Measurements from ENCODE around the gene ERBB2. TPM values are rescaled to one million over a fixed set of nuclear protein-coding genes. Genes with fewer than 3 reads are reported as not detected.

Gene ERBB2
- total RNA-seq, 1 donor from 2014 or later: 52.1 TPM

DNA sequence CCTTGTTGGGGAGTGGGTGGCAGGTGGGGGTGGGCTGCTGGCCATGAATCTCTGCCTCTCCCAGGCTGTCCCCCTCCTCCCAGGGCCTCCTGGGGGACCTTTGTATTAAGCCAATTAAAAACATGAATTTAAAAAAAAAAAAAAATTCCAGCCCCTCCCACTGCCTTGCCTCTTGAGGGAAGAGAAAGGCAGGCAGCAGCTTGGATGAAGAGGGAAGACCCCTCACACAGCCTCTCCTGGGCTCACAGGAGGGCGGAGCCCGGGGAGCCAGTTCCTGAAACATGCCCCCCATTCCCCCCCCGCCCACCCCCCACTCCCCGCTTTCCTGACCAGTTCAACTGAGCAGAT, 36.5 kb upstream of the ERBB2 start:
- H3K36me3 ChIP-seq: peaks cover 0 to 28% of the 10 kb centered on the region in 2 donors
- no peak for DNase-seq (ENCODE audit: extremely low spot score in 2 of 2)
- H3K4me3 ChIP-seq: no peak overlapping the region
- intact Hi-C loops (cut with DNase I): no loop called here
- no peaks in the 10 kb centered on the region for H3K9me3 ChIP-seq
- no peaks in the 10 kb centered on the region for H3K27me3 ChIP-seq
- H3K27ac ChIP-seq: peak overlapping the region; percentile 6
- peaks cover 71% of the 10 kb centered on the region for H3K4me1 ChIP-seq
- TF ChIP-seq POLR2A (IDR thresholded peaks at IDR 0.05) (no peak), CTCF (IDR thresholded peaks at IDR 0.05) (no peak), POLR2AphosphoS5 (IDR thresholded peaks at IDR 0.05; ENCODE audit: insufficient read depth in 1 of 2, low read depth in 1 of 2) (no peak)

- Histone ChIP-seq H3K27me3 (no peaks in the 10 kb centered on the region), H3K4me1 (peaks cover 77% of the 10 kb centered on the region), H3K36me3 (peaks cover 0 to 26% of the 10 kb centered on the region in 2 donors), H3K27ac (no peak overlapping the region), H3K9me3 (no peaks in the 10 kb centered on the region), H3K4me3 (no peak overlapping the region)
- TF ChIP-seq CTCF (IDR thresholded peaks at IDR 0.05) (no peak), POLR2A (IDR thresholded peaks at IDR 0.05) (no peak), POLR2AphosphoS5 (IDR thresholded peaks at IDR 0.05; ENCODE audit: insufficient read depth in 1 of 2, low read depth in 1 of 2) (no peak)
- no peak for DNase-seq (ENCODE audit: extremely low spot score in 2 of 2)
- intact Hi-C loops (cut with DNase I): no loop called here
These were observed 35.9 kb upstream of the ERBB2 start for GRCh38 chr17:39663688-39664580.

DNA sequence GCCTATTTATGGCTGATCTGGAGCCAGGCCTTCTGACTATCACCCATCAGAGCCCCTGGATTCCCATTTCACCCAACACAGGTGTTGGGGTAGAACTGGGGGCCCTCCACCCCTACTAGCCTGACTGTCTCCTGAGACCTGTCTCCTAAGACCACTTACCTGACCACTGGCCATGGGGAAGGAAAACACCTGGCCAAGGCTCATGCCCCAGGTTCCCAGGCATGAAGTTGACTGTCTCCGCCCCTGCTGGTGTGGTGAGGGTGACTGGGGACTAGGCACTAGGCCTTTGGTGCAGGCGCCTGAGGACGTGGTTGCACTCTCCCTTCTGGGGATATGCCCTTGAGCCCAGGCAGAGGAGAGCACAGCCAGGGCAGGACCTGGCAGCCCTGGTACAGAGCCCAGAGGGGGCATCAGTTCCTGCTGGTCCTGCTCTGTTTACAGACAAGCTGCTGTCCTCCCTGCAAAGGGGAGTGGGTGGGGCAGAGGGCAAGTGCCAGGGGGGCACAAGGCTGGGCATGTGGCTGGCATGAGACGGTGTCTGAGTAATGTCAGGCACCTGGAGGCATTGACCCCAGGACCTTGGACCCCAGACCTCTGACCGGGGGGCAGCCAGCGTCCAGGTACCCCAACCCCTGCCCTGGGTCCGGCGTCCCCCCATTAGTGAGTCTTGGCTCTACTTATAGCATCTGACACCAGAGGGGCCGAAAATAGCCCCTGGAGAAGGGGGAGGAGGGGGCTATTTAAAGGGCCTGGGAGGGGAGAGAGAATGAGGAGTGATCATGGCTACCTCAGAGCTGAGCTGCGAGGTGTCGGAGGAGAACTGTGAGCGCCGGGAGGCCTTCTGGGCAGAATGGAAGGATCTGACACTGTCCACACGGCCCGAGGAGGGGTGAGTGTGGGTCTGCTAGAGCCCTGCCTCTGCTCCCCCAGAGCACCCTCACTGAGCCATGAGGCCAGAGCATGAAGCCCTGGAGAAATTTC, 35.0 kb upstream of the ERBB2 start, which contains the start of gene TCAP:
TSS of gene TCAP (plus strand) at position 769 of the 981 bp plus-strand sequence. CDS start at position 780, 11 bp downstream.
- intact Hi-C loops (cut with DNase I): loop anchor here (5.0 kb wide), 1 partner anchor 33 kb away; no protein-coding TSS in a partner anchor
- Histone ChIP-seq H3K4me1 (peaks cover 77% of the 10 kb centered on the region), H3K27ac (peak within 1 kb of the TSS; percentile 54)

DNA sequence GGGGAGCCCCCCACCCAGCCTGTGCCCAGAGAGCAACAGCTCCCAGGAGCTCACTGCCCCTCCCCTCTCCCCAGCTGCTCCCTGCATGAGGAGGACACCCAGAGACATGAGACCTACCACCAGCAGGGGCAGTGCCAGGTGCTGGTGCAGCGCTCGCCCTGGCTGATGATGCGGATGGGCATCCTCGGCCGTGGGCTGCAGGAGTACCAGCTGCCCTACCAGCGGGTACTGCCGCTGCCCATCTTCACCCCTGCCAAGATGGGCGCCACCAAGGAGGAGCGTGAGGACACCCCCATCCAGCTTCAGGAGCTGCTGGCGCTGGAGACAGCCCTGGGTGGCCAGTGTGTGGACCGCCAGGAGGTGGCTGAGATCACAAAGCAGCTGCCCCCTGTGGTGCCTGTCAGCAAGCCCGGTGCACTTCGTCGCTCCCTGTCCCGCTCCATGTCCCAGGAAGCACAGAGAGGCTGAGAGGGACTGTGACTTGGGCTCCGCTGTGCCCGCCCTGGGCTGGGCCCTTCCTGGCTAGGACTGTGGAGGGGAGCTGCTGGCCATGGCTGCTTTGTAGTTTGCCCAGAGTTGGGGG, 34.1 kb upstream of the ERBB2 start:
- intact Hi-C loops (cut with DNase I): loop anchor here (5.0 kb wide), 1 partner anchor 33 kb away; no protein-coding TSS in a partner anchor
- Histone ChIP-seq H3K4me1 (peaks cover 68% of the 10 kb centered on the region), H3K36me3 (peaks cover 0 to 15% of the 10 kb centered on the region in 2 donors)

More for the DNA sequence above, 35.0 kb upstream of the ERBB2 start, which contains the start of gene TCAP:
- no peak for TF ChIP-seq POLR2A (IDR thresholded peaks at IDR 0.05)
- TF ChIP-seq POLR2AphosphoS5 (IDR thresholded peaks at IDR 0.05; ENCODE audit: insufficient read depth in 1 of 2, low read depth in 1 of 2): no peak
- TF ChIP-seq CTCF (IDR thresholded peaks at IDR 0.05): no peak
- peaks cover 0 to 23% of the 10 kb centered on the region in 2 donors for H3K36me3 ChIP-seq
- H3K9me3 ChIP-seq: no peaks in the 10 kb centered on the region
- DNase-seq (ENCODE audit: extremely low spot score in 2 of 2): no peak
- no peak within 1 kb of the TSS for H3K4me3 ChIP-seq
- H3K27me3 ChIP-seq: no peaks in the 10 kb centered on the region

More for the DNA sequence above, 34.1 kb upstream of the ERBB2 start:
- Histone ChIP-seq H3K4me3 (no peak overlapping the region), H3K27me3 (no peaks in the 10 kb centered on the region), H3K27ac (peak overlapping the region; percentile 54), H3K9me3 (no peaks in the 10 kb centered on the region)
- no peak for DNase-seq (ENCODE audit: extremely low spot score in 2 of 2)
- peak in 1 of 2 donors; percentile 13 for TF ChIP-seq POLR2AphosphoS5 (IDR thresholded peaks at IDR 0.05; ENCODE audit: insufficient read depth in 1 of 2, low read depth in 1 of 2)
- TF ChIP-seq CTCF (IDR thresholded peaks at IDR 0.05): no peak
- TF ChIP-seq POLR2A (IDR thresholded peaks at IDR 0.05): no peak

Data from vagina (tissue), 2 donors.